Activated effector memory CD4-positive, alpha-beta T cell treated with anti-CD3 and anti-CD28 coated beads, Interleukin-2, amount 50 U/mL, for 16 hours (primary cell): ENCODE data around the gene ITGAL.

ENCODE experiments used
- DNase-seq: peaks from one replicate; pipeline ENCODE4 v3.0.0-alpha.2; 2020

Gene ITGAL

DNA sequence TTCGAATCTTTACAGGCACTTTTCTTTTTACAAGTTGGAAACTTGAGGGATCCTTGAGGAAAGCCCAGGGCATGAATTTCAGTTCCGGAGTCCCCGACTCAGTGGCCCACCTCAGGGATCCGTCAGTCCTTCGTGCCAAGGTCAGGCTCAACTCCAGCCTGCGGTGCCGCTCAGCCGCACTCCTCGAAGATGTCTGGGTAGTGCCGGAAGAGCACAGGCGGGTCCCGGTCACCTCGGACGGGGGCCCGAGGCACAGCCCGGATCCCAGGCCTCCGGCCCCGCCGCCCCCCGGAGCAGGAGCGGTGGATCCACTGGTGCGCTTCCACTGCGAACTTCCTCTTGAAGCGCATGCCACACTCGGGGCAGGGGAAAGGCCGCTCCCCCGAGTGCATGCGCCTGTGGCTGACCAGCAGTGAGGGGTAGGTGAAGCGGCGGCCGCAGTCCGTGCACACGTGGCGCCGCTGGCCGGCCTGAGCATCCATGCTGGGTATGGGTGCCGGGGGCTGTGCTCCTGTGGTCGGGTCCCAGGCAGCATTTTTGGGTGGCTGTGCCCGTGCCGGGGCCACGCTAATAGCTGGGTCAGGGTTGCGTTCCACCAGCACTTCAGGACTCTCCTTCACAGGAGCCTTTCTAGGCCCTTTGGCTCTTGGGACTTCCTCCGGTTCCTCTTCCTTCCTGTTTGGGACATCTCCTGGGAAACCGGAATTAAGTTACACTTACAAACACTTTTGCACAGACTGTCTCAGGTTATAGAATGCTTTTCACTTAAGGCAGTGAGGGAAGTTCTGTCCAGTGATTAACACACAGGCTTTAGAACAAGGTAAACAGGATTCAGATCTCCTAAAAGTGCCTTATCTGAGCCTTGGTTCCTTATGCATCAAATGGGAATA is 97.4 kb downstream of the ITGAL start:
- no peak for DNase-seq

GRCh38 chr16:30570636-30571444 is 98.3 kb downstream of the ITGAL start:
- no peak for DNase-seq

DNA sequence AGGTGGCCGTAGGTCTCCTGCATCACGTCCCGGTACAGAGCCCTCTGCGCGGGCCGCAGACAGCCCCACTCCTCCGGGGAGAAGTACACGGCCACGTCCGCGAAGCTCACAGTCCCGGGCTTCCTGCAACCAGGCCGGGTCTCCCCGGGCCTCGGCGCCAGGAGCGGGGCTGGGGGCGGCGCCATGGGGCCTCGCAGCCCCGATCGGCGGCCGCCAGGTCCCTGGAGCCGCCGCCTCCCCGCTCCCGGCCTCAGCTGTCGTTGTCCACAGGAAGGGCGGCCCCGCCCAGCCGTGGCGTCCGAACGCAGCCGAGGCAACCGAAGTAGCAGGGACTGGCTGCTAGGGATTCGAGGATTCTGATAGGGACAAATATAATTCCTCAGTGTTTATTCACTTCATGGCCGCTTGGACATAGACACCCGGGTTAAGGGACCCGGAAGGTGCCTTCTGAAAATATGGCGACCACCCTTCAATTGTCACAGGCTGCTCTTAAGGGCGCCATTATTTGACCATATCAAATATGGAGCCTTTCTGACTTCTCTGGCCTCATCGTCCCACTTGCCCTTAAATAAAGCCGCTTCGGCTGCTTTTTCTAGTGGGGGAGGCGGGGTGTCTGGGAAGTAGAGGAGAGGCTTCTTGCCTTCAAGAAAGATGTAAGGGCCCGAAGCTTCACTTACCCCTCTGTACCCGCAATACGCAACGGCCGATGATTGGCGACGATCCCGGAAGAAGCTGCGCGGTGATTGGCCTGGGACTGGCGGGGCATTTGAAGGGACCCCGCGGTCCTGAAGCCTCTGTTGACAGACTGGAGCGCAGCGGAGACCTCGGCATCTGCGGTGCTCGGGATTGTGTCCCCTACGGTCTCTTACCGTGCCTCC is 99.1 kb downstream of the ITGAL start, which contains the start of gene ZNF688:
Gene ZNF688 (minus strand): TSS at position 270 of the 878 bp plus-strand sequence. CDS start 85 bp downstream, at position 185.
- peak; percentile 98 for DNase-seq
